Activated CD8-positive, alpha-beta memory T cell treated with anti-CD3 and anti-CD28 coated beads, Interleukin-2, amount 50 U/mL, for 24 hours (primary cell): Measurements from ENCODE around the gene HTR2A.
"Not testable (repeated sequence)": the region's sequence is repeated elsewhere in the genome, so short reads cannot be mapped to it uniquely, and the experiment has no call there.

Source experiments
- DNase-seq: peaks from one replicate; pipeline ENCODE4 v3.0.0-alpha.2; 2020; ENCODE audit errors: extremely low read depth

Gene HTR2A

DNA sequence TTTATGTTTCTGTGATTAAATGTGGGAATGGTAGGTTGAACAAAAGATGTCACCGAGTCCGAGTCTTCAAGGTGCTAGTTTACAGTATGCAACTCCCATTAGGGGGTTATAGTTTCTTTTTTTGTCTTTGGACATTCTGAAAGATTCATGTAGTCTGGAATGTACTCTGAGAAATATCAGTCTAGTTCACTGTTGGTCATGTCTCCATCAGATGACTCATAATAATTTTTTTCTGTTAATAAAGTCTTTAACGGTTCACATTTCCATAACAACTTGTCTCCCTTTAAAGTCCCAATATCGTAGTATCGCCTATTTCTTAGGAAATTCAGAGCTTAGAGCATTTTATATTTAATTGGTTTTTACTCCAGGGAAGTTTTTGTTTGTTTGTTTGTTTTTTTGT, 86.4 kb downstream of the HTR2A start:
- DNase-seq: no peak

DNA sequence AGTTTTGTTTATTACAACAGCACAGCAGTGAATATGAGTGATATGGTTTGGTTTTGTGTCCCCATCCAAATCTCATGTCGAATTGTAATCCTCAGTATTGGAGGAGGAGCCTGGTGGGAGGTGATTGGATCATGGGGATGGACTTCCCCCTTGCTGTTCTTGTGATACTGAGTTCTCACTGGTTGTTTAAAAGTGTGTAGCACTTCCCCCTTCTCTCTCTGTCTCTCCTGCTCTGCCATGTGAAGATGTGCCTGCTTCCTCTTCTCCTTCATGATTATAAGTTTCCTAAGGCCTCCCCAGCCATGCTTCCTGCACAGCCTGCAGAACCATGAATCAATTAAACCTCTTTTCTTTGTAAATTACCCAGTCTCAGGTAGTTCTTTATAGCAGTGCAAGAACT, 91.9 kb downstream of the HTR2A start:
- DNase-seq: not testable (repeated sequence)

DNA sequence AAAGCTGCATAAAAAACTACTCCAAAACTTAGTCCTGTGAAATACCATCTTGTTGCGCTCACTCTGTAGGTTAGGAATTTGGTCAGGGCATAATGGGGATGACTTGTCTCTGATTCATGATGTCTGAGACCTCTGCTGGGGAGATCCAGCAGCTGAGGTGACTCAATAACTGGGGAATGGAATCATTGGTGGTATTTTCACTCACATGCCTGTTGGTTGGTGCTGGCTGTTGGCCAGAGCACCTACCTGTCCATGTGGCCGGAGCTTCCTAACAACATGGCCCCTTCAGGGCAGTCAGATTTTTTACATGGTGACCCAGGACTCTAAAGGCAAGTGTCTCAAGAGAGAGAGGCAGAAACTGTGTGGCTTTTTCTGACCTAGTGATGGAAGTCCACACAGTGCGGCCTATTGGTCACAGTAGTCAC, 92.5 kb downstream of the HTR2A start:
- DNase-seq: no peak

DNA sequence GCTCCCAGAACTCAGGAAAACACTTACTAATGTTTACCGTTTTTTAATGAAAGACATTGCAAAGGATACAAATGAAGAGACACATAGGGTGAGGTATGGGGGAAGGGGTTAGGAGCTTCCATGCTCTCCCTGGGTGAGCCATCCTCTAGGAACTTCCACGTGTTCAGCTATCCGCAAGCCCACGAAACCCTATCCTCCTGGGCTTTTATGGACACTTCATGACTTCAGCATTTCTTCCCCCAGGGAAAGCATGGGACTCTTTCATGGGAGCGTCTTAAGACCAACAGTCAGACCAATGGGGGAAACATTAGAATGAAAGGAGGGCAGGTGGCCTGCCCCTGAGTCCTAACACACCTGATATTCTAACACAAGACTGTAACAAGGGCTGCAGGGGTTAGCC, 93.3 kb downstream of the HTR2A start:
- DNase-seq: no peak

DNA sequence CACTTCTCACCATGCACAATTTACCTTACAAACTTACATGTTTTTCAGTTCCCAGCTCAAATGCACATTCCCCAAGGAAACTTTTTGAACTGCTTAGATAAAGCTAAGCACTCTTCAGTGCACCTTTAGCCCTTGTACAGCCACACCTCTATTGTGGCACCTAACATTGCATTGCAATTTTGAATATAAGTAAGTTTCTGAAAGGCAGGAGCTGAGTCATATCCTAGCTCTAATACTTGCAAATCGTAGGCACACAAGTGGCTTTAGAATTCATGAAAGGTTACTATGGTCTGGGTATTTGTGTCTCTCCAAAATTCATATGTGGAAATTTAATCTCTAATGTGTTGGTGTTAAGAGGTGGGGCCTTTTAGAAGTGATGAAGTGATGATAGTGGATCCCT, 95.0 kb downstream of the HTR2A start:
- DNase-seq: no peak

DNA sequence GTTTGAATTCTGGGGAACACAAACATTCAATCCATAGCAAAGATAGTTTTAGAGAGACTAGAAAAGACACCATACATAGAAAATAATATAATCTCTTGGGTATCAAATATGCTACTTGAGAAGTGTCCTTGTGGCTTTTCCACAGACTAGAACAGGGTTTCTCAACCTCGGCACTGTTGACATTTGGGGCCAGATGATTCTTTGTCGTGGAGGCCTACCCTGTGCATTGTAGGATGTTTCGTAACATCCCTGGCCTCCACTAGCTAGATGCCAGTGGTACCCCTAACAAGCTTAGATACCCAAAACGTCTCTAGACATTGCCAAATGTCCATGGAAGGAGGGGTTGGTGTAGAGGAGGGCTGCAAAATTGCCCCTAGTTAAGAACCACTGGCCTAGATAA, 97.7 kb downstream of the HTR2A start:
- DNase-seq: no peak

DNA sequence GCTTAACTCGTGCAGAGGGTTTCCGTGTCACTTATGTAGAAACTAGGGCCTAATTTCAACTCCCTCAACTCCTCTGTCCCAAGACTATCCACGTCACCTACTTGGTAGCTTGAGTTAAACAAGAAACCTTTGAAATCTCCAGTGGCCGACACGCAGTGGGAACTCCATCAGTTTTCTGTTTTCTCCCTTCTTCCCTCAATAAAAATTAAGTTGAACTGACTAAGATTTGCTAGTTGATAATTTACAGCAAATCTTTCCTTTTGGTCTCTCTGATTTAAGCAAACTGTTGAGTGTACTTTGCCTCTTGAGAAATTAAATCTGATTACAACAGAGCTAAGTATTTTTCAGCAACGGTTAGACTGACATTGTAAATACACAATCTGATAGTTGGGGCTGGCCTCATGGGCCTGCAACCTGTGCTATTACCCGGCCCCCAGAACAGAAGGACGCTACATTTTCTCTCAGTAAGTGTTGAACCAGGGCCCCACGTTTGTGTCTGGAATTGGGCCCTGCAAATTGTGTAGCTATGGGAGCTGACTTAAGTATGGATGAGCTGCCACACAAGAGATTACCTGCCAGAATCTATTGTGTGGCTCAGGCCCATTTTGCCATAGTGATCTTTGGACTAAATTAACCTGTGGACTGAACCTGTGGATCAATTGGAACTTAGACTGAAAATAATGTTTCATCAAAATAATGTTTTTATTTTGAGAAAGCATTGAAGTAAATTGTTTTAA, 99.2 kb downstream of the HTR2A start:
- no peak for DNase-seq

DNA sequence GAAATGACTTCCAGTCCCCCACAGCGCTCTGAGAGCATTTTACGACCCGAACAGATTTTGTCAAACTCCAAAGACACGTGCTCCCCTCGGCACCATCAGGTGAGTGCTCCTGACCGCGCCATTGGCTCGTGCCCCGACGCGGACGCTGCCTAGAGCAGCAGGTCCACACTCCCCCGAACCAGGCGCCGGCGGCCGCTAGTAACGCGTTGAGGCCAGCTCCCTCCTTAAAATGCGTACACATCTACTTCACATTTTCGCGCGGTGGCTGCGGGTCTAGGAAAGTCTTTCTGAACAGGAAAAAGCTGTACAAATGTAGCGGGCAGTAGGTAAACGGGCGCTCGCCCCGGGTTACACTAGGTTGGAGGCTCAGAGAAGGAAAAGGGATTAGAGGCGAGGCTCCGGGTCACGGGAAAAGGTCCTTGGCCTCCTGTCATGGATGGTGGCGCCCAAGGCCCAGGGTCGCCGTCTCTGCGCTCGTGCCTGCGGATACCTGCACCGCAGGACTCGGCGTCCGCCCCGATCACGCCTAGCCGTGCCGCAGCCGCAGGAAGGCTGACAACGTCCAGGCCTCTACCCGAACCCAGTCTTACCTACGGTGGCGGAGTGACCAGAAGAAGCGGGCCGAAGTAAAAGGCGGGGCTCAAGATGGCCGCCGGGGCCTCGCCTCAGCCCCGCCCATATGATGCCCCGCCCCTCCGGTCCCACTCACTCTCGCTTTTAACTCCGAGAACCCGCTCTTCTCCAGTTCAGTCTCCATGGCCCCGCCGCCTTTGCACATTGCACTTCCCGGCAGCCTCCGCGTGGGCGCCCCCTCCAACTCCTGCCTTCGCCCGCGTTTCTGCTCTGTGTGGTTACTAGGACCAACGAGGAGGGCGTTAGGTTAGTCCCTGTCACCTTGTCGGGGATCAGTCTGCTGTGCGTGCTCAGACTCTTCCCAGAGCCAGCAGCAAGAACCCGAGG, 100.1 kb downstream of the HTR2A start, which contains the start of gene ESD:
ESD (minus strand) TSS at position 647 of the 960 bp plus-strand sequence. CDS start 5,748 bp downstream, outside the sequence.
- DNase-seq: peak; percentile 78

DNA sequence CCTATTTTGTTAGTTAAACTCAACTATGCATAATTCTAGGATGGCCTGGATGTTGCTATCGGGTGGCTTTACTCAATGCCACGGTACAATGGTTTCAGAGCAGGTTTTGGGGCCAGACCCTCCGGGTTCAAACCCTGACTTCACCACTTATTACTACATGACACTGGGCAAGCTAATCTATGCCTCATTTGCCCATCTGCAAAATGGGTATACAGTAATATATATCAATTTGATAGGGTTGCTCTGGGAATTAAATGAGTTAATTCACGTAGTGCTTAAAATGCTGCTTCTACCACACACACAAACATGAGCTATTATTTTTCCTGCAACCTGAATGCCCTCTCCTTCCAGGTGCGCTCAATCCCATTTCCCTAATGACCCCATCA, 100.7 kb downstream of the HTR2A start:
- DNase-seq: no peak

DNA sequence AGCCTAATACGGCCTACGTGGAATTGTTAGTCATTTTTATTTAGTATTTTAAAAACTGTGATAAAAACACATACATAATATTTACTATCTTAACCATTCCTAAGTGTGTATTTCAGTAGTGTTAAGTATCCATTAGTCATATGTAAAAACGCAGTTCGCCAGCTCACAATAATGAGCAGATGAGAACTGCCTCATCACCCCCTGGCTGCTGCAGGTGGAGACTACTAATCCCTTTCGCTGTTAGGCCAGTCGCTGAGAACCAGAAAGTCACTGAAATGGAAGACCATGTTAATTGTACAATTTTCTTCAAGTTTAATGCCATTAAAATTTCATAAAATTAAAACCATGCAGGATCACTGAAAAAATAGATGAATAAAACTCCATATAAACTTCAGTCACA, 101.5 kb downstream of the HTR2A start:
- no peak for DNase-seq

DNA sequence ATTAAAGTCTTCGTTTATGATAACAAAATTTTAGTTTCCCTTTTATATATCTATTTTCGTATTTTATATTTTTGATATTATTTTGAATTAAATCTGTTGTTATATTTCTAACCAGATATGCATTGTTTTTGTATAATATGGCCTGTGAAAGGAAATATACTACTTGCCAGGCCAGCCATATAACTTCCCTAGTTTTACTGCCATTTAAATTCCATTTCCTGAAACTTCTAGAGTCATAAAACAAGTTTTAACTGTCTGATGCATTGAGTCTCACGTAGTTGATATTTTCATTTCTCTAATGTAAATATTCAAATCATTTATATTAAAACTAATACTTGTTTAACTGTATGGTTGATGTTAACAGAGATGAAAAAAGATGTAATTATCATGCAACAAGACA, 113.3 kb downstream of the HTR2A start:
- no peak for DNase-seq

DNA sequence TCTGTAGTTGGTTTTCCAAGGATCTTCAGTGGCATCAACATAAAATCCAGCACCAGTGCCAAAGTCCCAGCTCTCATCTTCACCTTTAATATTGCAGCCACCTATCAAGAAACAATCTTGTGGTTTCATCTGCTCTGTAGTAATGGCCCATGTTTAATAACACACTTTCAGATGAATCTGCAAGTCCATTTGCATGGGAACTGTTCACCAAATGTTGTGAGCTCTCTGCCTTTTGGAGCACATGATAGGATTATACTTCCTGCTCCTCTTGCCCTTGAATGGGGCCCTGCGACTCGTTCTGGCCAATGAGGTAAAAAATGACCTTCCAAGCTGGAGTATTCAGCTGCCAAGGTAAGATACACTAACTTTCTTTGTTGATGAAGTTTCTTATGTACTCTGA, 114.2 kb downstream of the HTR2A start:
- DNase-seq: no peak

DNA sequence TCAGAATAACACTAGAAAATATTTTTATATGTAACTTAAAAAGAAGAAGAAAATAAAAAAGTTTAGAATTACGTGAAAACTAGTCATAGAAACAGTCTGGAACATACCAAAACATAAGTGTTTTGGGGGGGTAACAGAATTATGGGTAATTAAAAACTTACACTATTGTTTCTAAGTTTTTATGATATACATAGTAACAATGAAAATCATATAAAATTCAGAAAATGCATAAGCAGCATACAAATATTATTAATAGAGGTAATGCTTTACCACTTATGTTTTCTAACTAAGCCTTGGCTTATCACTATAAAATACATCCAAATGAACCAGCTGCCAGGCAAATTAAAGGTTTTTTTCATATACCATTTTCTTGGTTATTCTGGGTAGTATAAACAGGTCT, 114.8 kb downstream of the HTR2A start:
- DNase-seq: no peak
